Activated CD8-positive, alpha-beta T cell treated with anti-CD3 and anti-CD28 coated beads for 36 hours (primary cell): ENCODE data around the gene MEOX1. TPM values are rescaled to one million over a fixed set of nuclear protein-coding genes. Genes with fewer than 3 reads are reported as not detected.
"Not testable (repeated sequence)": the region's sequence is repeated elsewhere in the genome, so short reads cannot be mapped to it uniquely, and the experiment has no call there.

Source experiments
- ATAC-seq: fragments of 200-7000 bp; cut with Tn5 transposase; one replicate; pipeline ENCODE4 v1.10.0; 2021; ENCODE audit warnings: mild to moderate bottlenecking, moderate library complexity
- CTCF ChIA-PET: fragments of 350-600 bp; sonication (Branson Sonifier 250); formaldehyde crosslinking; loops from one replicate; lab custom pipeline; 2021; ENCODE audit warnings: antibody characterized with exemption; lab: Charles Lee
- POLR2A ChIA-PET: fragments of 350-600 bp; sonication (Branson Sonifier 250); formaldehyde crosslinking; loops from one replicate; lab custom pipeline; 2021; ENCODE audit warnings: antibody characterized with exemption; lab: Charles Lee
- DNase-seq: peaks from one replicate; pipeline ENCODE4 v3.0.0-alpha.2; 2020
- H3K27ac Mint-ChIP-seq: one replicate; pipeline ENCODE4 v1.8.0; 2021; ENCODE audit warnings: mild to moderate bottlenecking, mixed read lengths
- H3K27me3 Mint-ChIP-seq: one replicate; pipeline ENCODE4 v1.8.0; 2021; ENCODE audit warnings: mixed read lengths
- H3K36me3 Mint-ChIP-seq: one replicate; pipeline ENCODE4 v1.8.0; 2021; ENCODE audit warnings: low read depth, mixed read lengths
- H3K4me1 Mint-ChIP-seq: one replicate; pipeline ENCODE4 v1.8.0; 2021; ENCODE audit warnings: low read depth, mixed read lengths
- H3K4me3 Mint-ChIP-seq: one replicate; pipeline ENCODE4 v1.8.0; 2021; ENCODE audit warnings: mild to moderate bottlenecking, moderate library complexity, mixed read lengths
- H3K9me3 Mint-ChIP-seq: one replicate; pipeline ENCODE4 v1.8.0; 2021; ENCODE audit warnings: mixed read lengths
- CTCF ChIP-seq: fragments of 200-600 bp; IDR thresholded peaks from one replicate; pipeline ENCODE4 v1.8.0; 2022; ENCODE audit warnings: antibody characterized with exemption, mild to moderate bottlenecking
- intact Hi-C: fragments of 100-400 bp; cut with micrococcal nuclease; formaldehyde crosslinking; loops from one replicate; pipeline ENCODE4 v1.10.0; 2022
- total RNA-seq, 2 experiments: library from RNA; stranded (reverse); gene quantifications; one replicate each; pipeline ENCODE4 v1.2.3, GENCODE V29; 2021

Gene MEOX1
- total RNA-seq, 2 experiments from 2014 or later = 0.45 to 0.47 TPM

- Mint-ChIP-seq H3K27me3 (no peaks in the 10 kb centered on the region), H3K4me3 (no peak overlapping the region), H3K36me3 (no peaks in the 10 kb centered on the region), H3K27ac (no peak overlapping the region), H3K9me3 (no peaks in the 10 kb centered on the region), H3K4me1 (peaks cover 3% of the 10 kb centered on the region)
- DNase-seq (no peak), ATAC-seq (no peak)
- ChIA-PET CTCF (no interaction called here), POLR2A (interaction anchor here (1.5 kb wide), 1 partner anchor 102 kb away, joined by 3 read pairs; no protein-coding TSS in a partner anchor)
- intact Hi-C loops = no loop called here
- TF ChIP-seq CTCF = no peak
Measured at GRCh38 chr17:43603321-43603720, 58.4 kb downstream of the MEOX1 start.

- H3K27me3 Mint-ChIP-seq, DNase-seq, H3K4me1 Mint-ChIP-seq, ATAC-seq, H3K27ac Mint-ChIP-seq, H3K36me3 Mint-ChIP-seq, H3K9me3 Mint-ChIP-seq, POLR2A ChIA-PET, H3K4me3 Mint-ChIP-seq, intact Hi-C loops: not testable (repeated sequence)
- CTCF ChIA-PET = interaction anchor here (0.8 kb wide), 1 partner anchor 93 kb away, joined by 3 read pairs; no protein-coding TSS in a partner anchor
Measured at GRCh38 chr17:43602556-43602955, 59.2 kb downstream of the MEOX1 start.

- intact Hi-C loops = no loop called here
- no peaks in the 10 kb centered on the region for H3K36me3 Mint-ChIP-seq
- TF ChIP-seq CTCF = no peak
- ChIA-PET POLR2A (interaction anchor here (0.5 to 0.7 kb wide), 3 partner anchors 109 to 485 kb away, joined by 3 read pairs; no protein-coding TSS in a partner anchor), CTCF (interaction anchor here (0.6 to 0.8 kb wide), 3 partner anchors 10 to 94 kb away, joined by 3 read pairs; no protein-coding TSS in a partner anchor)
- H3K27me3 Mint-ChIP-seq = no peaks in the 10 kb centered on the region
- H3K27ac Mint-ChIP-seq = no peak overlapping the region
- ATAC-seq (no peak), DNase-seq (no peak)
- no peaks in the 10 kb centered on the region for H3K9me3 Mint-ChIP-seq
- H3K4me1 Mint-ChIP-seq = no peaks in the 10 kb centered on the region
- no peak overlapping the region for H3K4me3 Mint-ChIP-seq
Measured at GRCh38 chr17:43601280-43602039, 60.3 kb downstream of the MEOX1 start.

GRCh38 chr17:43599835-43600234 lies 61.9 kb downstream of the MEOX1 start:
- intact Hi-C loops = no loop called here
- Mint-ChIP-seq H3K36me3 (no peaks in the 10 kb centered on the region), H3K4me3 (no peak overlapping the region), H3K27me3 (no peaks in the 10 kb centered on the region), H3K27ac (no peak overlapping the region), H3K9me3 (no peaks in the 10 kb centered on the region), H3K4me1 (no peaks in the 10 kb centered on the region)
- ChIA-PET POLR2A (no interaction called here), CTCF (interaction anchor here (1.0 to 1.3 kb wide), 2 partner anchors 23 to 73 kb away, joined by 3 to 6 read pairs; no protein-coding TSS in a partner anchor)
- ATAC-seq (no peak), DNase-seq (no peak)
- TF ChIP-seq CTCF = no peak

- POLR2A ChIA-PET = no interaction called here
- no peak for TF ChIP-seq CTCF
- Mint-ChIP-seq H3K4me1 (no peaks in the 10 kb centered on the region), H3K27ac (no peak overlapping the region), H3K4me3 (no peak overlapping the region), H3K36me3 (no peaks in the 10 kb centered on the region), H3K9me3 (no peaks in the 10 kb centered on the region), H3K27me3 (no peaks in the 10 kb centered on the region)
- CTCF ChIA-PET = interaction anchor here (1.0 to 1.3 kb wide), 3 partner anchors 22 to 74 kb away, joined by 3 to 6 read pairs (median 3); no protein-coding TSS in a partner anchor
- intact Hi-C loops = no loop called here
- ATAC-seq (no peak), DNase-seq (no peak)
Measured at GRCh38 chr17:43599046-43599395, 62.7 kb downstream of the MEOX1 start.
